Measurements from ENCODE around the gene MRPL10.

GRCh38 chr17:47853616-47854015 is 22.3 kb upstream of the MRPL10 start:
- TF ChIP-seq, protein P1, sequence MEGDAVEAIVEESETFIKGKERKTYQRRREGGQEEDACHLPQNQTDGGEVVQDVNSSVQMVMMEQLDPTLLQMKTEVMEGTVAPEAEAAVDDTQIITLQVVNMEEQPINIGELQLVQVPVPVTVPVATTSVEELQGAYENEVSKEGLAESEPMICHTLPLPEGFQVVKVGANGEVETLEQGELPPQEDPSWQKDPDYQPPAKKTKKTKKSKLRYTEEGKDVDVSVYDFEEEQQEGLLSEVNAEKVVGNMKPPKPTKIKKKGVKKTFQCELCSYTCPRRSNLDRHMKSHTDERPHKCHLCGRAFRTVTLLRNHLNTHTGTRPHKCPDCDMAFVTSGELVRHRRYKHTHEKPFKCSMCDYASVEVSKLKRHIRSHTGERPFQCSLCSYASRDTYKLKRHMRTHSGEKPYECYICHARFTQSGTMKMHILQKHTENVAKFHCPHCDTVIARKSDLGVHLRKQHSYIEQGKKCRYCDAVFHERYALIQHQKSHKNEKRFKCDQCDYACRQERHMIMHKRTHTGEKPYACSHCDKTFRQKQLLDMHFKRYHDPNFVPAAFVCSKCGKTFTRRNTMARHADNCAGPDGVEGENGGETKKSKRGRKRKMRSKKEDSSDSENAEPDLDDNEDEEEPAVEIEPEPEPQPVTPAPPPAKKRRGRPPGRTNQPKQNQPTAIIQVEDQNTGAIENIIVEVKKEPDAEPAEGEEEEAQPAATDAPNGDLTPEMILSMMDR (IDR thresholded peaks at IDR 0.05 in 8 of 11, conservative IDR thresholded peaks at IDR 0.05 in 3 of 11) = no peak
- TF ChIP-seq POLR2A (IDR thresholded peaks at IDR 0.05) = no peak
